Mesothelial cell of epicardium (in vitro differentiated cells): ENCODE data around the gene MLLT3. TPM values are rescaled to one million over a fixed set of nuclear protein-coding genes. Genes with fewer than 3 reads are reported as not detected.

Experiments
- DNase-seq, 2 experiments: peaks; one replicate each; pipeline ENCODE4 v3.0.0; 2021; ENCODE audit warnings: low spot score in 2 of 2; ENCODE audit not compliant: unreplicated experiment in 2 of 2
- H3K27ac Mint-ChIP-seq: 2 replicates; pipeline ENCODE4 v1.8.0; 2021; ENCODE audit warnings: mixed read lengths
- H3K27me3 Mint-ChIP-seq: 2 replicates; pipeline ENCODE4 v1.8.0; 2021; ENCODE audit warnings: low read depth, mixed read lengths
- H3K36me3 Mint-ChIP-seq: 2 replicates; pipeline ENCODE4 v1.8.0; 2021; ENCODE audit warnings: mixed read lengths
- H3K4me1 Mint-ChIP-seq: 2 replicates; pipeline ENCODE4 v1.8.0; 2021; ENCODE audit warnings: mixed read lengths
- H3K4me3 Mint-ChIP-seq: 2 replicates; pipeline ENCODE4 v1.8.0; 2021; ENCODE audit warnings: mild to moderate bottlenecking, moderate library complexity, mixed read lengths
- H3K9me3 Mint-ChIP-seq: 2 replicates; pipeline ENCODE4 v1.8.0; 2021; ENCODE audit warnings: mixed read lengths
- total RNA-seq: library from RNA; stranded (reverse); gene quantifications from 3 replicates; pipeline ENCODE4 v1.2.1, GENCODE V29; 2021
- TF ChIP-seq, protein P1 (sequence below): fragments of 200-600 bp; sonication (generic); IDR thresholded peaks from one replicate; pipeline ENCODE4 v1.5.0; 2021; ENCODE audit warnings: antibody characterized with exemption; ENCODE audit not compliant: unreplicated experiment

Gene MLLT3
- total RNA-seq, 1 donor from 2014 or later = 45.8 TPM

DNA sequence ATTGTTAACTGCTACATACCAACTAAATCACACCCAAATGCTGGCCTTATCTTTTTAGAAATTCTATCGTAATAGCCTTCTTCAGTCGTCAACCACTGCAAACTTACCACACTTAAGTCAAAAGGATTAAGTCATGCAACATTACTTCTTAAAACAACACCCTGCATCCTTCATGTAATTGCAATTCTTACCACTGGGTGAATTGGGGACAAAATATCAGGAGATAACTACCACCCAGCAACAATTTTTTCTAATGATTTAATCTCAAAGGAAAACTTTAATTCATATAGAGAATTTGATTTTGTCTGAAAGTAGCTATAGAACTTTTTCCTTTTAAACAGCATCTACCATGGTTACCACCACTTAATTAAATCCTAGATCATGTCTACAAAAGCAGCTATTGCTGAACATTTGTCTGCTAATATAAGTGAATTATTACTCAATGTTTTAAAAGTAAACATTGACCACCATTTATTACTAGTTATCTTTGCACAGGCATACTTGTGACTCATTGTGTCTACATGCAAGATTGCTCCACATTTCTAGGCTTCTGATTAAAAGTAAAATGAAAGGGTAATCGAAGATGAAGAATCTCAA is 10.5 kb downstream of the MLLT3 start:
- no peak for DNase-seq
- H3K4me1 Mint-ChIP-seq = peaks cover 34% of the 10 kb centered on the region
- no peaks in the 10 kb centered on the region for H3K9me3 Mint-ChIP-seq
- no peaks in the 10 kb centered on the region for H3K27me3 Mint-ChIP-seq
- H3K36me3 Mint-ChIP-seq = no peaks in the 10 kb centered on the region
- H3K4me3 Mint-ChIP-seq = no peak overlapping the region
- H3K27ac Mint-ChIP-seq = no peak overlapping the region
- TF ChIP-seq, protein P1, sequence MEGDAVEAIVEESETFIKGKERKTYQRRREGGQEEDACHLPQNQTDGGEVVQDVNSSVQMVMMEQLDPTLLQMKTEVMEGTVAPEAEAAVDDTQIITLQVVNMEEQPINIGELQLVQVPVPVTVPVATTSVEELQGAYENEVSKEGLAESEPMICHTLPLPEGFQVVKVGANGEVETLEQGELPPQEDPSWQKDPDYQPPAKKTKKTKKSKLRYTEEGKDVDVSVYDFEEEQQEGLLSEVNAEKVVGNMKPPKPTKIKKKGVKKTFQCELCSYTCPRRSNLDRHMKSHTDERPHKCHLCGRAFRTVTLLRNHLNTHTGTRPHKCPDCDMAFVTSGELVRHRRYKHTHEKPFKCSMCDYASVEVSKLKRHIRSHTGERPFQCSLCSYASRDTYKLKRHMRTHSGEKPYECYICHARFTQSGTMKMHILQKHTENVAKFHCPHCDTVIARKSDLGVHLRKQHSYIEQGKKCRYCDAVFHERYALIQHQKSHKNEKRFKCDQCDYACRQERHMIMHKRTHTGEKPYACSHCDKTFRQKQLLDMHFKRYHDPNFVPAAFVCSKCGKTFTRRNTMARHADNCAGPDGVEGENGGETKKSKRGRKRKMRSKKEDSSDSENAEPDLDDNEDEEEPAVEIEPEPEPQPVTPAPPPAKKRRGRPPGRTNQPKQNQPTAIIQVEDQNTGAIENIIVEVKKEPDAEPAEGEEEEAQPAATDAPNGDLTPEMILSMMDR = peak; percentile 65

DNA sequence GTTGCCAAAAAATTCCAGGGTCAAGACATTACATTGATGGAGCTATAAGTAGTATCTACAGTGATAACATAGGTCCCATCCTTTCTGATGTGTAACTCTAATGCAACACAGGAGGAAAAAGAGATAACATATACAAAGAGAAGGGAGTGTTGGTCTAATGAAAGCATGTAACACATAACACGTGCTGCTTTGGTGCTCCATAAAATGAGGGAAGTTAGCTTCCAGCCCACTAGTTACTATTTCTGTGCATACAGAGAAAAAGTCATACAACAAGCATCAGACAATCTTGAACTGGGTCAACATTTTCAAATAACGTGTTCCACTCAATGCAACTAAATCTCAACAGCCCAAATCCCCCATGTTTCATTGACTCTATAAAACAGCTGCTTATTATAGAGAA is 11.7 kb downstream of the MLLT3 start:
- Mint-ChIP-seq H3K4me3 (no peak overlapping the region), H3K27ac (no peak overlapping the region), H3K27me3 (no peaks in the 10 kb centered on the region), H3K36me3 (no peaks in the 10 kb centered on the region), H3K4me1 (peaks cover 38% of the 10 kb centered on the region), H3K9me3 (no peaks in the 10 kb centered on the region)
- TF ChIP-seq, protein P1 = no peak
- DNase-seq = no peak

DNA sequence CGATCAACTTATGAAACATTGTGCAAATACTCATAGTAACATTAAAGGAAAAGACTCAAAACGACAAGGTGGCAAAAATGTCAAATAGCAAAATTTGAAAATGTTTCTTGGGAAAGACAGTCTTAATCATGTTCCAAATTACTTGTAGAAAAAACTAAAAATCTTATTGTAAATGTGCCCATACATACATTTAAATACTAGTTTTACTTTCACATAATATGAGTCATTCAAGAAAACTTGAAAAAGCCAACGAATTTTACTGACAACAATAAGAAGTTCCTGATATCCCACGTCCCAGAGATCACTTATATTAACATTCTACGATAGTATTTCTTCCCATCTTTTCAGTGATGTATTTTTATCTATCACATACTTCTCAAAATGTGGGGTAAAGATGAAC is 13.7 kb downstream of the MLLT3 start:
- TF ChIP-seq, protein P1 = no peak
- no peaks in the 10 kb centered on the region for H3K27me3 Mint-ChIP-seq
- H3K36me3 Mint-ChIP-seq = no peaks in the 10 kb centered on the region
- peaks cover 55% of the 10 kb centered on the region for H3K4me1 Mint-ChIP-seq
- H3K9me3 Mint-ChIP-seq = no peaks in the 10 kb centered on the region
- H3K4me3 Mint-ChIP-seq = no peak overlapping the region
- H3K27ac Mint-ChIP-seq = no peak overlapping the region
- no peak for DNase-seq

DNA sequence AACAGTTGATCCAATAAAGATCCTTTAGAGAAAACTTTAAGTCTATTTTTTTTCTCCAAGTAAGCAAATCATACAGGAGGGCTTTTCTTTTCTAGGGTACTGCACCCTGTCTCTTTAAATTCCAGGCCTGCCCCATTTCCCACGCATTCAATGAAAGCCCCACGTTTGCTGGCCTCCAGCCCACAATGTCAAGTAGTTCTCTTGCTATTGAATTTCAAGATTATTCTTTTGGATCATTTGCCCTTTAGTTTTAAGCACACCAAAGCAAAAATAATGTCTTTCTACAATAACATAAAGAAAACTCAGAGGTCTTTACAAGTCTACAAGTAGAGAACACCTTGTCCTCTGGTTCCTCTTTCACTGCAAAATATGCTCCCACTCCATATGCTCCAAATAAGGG is 15.6 kb downstream of the MLLT3 start:
- H3K27me3 Mint-ChIP-seq = no peaks in the 10 kb centered on the region
- H3K27ac Mint-ChIP-seq = peak overlapping the region; percentile 53
- no peak for DNase-seq
- H3K4me3 Mint-ChIP-seq = no peak overlapping the region
- TF ChIP-seq, protein P1 = no peak
- no peaks in the 10 kb centered on the region for H3K36me3 Mint-ChIP-seq
- no peaks in the 10 kb centered on the region for H3K9me3 Mint-ChIP-seq
- H3K4me1 Mint-ChIP-seq = peaks cover 56% of the 10 kb centered on the region

DNA sequence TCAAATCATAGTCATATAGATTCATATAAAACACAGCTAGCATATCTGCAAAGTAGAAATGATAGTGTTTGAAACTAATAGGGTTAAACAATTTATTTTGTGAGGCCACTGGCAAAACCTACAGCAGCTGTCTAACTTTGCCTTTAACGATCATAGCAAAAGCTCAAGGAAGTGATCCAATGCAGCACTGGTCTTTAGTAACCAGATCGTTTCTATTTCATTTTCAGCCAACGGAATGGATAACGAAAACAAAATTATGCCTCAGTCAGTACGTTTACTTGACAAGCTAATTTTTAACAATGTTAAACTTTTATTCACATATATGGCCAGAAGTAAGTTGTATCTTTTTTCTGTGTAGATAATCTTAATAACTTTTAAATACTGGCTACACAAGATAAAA is 17.7 kb downstream of the MLLT3 start:
- Mint-ChIP-seq H3K27ac (peak overlapping the region; percentile 11), H3K4me1 (peaks cover 52% of the 10 kb centered on the region), H3K27me3 (no peaks in the 10 kb centered on the region), H3K4me3 (no peak overlapping the region), H3K9me3 (no peaks in the 10 kb centered on the region), H3K36me3 (peaks cover 2% of the 10 kb centered on the region)
- DNase-seq = no peak
- TF ChIP-seq, protein P1 = no peak
